Cerebellar nuclear complex (tissue), 1 donor: ENCODE measurements around the gene FAM76A.
"Not testable (repeated sequence)": the region's sequence is repeated elsewhere in the genome, so short reads cannot be mapped to it uniquely, and the experiment has no call there.

ENCODE experiments used
- DNase-seq, 2 experiments: peaks; one replicate each; lab custom pipeline; 2025; lab: John Stamatoyannopoulos, UW

FAM76A gene

DNA sequence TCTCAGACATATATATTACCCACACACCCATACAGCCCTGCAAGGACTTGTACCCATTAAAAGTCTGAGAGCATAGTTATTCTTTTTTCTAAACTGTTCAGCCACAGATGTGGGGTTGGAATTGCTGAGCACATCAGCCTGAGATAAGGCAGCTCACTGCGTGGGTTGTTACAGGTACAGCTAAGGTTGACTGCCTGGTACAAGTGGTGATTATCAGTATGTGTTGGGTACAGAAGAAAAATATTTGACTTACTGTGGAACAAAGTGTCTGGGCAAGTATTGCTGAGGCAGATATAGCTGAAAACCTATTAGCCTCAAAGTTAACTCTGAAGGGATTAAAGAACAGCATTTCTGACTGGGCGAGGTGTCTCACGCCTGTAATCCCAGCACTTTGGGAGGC lies 52.3 kb downstream of the FAM76A start:
- DNase-seq, result no peak

GRCh38 chr1:27779122-27779521 lies 53.4 kb downstream of the FAM76A start:
- DNase-seq, result no peak

GRCh38 chr1:27782950-27783349 lies 57.2 kb downstream of the FAM76A start:
- DNase-seq, result no peak

- no peak for DNase-seq
These were observed 58.9 kb downstream of the FAM76A start for GRCh38 chr1:27784700-27785099.

DNA sequence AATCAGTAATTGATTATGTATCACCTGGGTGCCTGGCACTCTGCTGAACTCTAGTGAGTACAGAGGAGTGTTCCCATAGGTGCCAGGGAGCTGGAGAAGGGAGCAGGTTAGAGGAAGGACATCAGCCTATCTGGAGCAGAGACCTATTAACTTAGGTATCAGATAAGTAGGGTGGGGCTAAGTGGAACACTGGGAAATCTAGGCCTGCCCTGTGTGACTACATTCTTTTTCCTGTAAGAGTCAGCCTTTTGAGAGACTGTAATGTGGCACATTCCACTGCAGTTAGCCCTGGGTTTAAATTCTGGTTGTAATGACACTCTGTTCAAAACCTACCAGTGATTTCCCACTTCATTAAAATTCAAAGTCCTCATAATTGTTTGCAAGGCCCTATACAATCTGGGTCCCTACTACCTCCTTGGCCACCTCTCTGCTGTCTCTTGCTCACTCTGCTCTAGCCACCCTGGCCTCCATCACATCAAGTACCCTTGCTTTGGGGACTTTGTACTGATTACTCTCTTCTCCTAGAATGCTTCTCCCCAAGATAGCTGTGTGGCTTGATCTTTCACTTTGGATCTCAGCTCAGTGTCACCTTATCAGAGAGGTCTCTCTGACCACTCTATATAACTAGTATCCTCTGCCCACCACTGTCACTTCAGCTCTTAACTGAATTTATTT lies 60.2 kb downstream of the FAM76A start:
- no peak for DNase-seq

GRCh38 chr1:27787895-27788294 lies 62.1 kb downstream of the FAM76A start:
- no peak for DNase-seq

DNA sequence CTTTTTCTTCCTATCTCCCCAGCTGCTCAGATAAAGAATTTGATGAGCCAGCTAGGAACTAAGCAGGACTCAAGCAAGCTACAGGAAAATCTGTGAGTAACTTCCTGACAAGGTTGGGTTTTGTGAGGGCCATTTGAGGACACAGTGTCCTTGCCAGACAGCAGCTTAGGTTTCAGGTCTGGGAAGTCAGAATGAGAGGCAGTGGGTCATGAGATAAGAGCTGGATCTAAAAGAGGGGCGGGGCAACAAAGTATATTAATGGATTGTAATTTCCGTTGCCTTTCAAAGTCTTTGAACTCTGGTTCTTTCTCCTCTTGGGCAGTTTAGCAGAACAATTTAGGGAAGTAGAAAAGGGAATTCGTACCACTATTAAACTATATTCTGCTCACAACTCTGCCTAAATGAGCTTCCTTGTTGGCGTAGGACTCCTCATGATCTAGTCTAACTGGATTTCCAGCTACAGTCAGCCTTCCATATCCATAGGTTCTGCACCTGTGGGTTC lies 63.8 kb downstream of the FAM76A start:
- no peak for DNase-seq

DNA sequence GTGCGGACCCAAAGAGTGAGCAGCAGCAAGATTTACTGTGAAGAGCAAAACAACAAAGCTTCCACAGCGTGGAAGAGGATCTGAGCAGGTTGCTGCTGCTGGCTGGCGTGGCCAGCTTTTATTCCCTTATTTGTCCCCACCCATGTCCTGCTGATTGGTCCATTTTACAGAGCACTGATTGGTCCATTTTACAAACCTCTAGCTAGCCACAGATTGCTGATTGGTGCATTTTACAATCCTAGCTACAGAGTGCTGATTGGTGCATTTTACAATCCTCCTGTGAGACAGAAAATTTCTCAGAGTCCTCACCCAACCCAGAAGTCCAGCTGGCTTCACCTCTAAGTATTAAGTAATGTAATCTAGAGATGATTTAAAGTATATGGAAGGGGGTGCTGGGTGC lies 64.5 kb downstream of the FAM76A start:
- not testable (repeated sequence) for DNase-seq

DNA sequence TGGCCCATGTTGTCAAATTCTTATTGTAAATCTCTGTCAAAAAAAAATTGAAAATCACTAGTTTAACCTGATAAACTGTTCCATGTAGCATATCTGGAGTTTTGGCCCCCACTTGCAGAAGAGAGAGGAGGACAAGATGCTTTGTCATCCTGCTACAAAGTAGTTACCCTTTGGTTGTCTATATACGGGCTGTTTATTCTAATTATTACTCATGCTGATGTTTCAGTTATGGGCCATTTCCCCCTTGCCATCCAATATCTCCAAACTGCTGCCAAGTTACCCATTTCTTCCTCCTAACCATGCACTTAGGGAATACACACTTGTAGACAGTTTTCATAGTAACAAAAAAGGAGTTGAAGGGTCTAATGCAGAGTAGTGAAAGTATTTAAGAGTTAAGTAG lies 69.8 kb downstream of the FAM76A start:
- DNase-seq, result no peak

GRCh38 chr1:27804791-27805190 lies 79.0 kb downstream of the FAM76A start:
- DNase-seq, result no peak

- DNase-seq, result no peak
These were observed 81.0 kb downstream of the FAM76A start for GRCh38 chr1:27806758-27807157.

DNA sequence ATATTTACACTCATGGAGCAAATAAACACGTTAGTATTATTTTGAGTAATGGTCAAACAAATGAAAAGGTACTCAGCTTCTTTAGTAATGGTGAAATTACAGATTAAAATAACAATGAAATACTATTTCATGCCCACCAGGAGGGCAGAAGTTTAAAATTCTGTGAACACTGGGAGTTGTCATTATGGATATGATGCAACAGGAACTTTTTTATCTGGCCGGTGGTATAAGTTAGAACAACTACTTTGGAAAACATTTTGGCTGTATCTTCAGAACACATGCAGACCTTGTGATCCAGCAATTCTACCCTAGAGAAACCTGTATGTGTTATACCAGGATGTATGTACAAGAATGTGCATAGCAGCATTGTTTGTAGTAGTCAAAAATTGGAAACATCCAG lies 81.6 kb downstream of the FAM76A start:
- no peak for DNase-seq

DNA sequence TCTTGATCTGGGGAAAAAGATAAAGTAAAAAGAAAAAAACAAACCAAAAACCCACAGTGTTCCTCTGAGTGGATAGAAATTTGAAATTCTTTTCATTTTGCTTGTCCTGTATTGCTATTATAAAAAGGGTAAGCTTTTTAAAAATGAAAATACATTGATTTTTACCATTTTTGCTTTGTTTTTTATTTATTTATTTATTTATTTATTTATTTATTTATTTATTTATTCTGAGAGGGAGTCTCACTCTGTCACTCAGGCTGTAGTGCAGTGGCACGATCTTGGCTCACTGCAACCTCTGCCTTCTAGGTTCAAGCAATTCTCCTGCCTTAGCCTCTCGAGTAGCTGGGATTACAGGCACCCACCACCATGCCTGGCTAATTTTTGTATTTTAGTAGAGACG lies 82.4 kb downstream of the FAM76A start:
- DNase-seq, result not testable (repeated sequence)

GRCh38 chr1:27809883-27810282 lies 84.1 kb downstream of the FAM76A start:
- DNase-seq, result no peak

DNA sequence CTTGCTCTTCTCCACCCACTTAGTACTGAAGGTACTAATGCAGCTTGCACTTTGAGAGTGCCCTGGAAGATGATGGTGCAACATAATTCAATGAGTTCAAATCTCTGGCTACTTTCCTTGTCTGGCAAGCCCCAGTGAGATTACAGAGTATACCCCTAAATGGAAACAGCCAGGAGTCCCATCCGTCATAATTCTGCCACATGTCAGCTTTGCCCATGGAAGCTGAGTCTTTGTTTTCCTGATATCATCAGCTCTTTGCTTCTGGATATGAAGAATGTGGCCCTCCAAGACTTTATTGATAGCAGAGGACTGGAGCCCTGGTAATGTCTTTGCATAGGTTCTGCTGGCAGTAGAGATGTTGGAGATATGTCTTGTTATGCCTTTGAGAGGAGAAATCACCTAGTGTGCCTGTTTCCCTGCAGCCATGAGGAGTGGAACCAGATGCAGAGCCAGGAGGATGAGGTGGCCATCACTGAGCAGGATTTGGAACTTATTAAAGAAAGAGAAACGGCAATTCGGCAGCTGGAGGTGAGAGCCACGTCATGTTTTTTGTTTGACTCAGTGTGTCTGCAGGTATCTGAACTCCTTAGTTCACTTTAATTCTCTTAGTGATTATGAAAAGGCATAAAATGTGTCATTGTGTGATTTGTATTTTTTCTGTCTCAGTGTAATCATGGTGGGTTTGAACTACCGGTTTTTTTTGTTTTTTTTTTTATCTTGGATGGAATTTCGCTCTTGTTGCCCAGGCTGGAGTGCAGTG lies 86.2 kb downstream of the FAM76A start:
- DNase-seq, result no peak
